SK-N-SH (cell line): ENCODE measurements around the gene CRHBP.

Experiments used
- CTCF ChIP-seq: fragments of 200-600 bp; sonication (generic); IDR thresholded peaks from 2 replicates; pipeline ENCODE4 v1.6.1; 2017; ENCODE audit warnings: antibody characterized with exemption, mild to moderate bottlenecking, moderate library complexity
- EP300 ChIP-seq, 2 experiments: IDR thresholded peaks; 2 replicates each; pipeline versions ENCODE4 v1.4.0 to v1.6.1; 2012; ENCODE audit warnings: borderline replicate concordance in 1 of 2, low read depth in 1 of 2, low read length in 1 of 2
- JUND ChIP-seq: IDR thresholded peaks from 2 replicates; pipeline ENCODE4 v1.4.0; 2012
- MAX ChIP-seq: IDR thresholded peaks from 2 replicates; pipeline ENCODE4 v1.4.0; 2012; ENCODE audit warnings: low read depth
- MEF2A ChIP-seq: IDR thresholded peaks from 2 replicates; pipeline ENCODE4 v1.4.0; 2012; ENCODE audit warnings: low read depth, borderline replicate concordance
- PBX3 ChIP-seq: IDR thresholded peaks from 2 replicates; pipeline ENCODE4; 2012
- POLR2AphosphoS5 ChIP-seq: IDR thresholded peaks from 2 replicates; pipeline ENCODE4 v1.6.1; 2012; ENCODE audit warnings: low read depth, low read length
- SMC3 ChIP-seq: IDR thresholded peaks from 2 replicates; pipeline ENCODE4 v1.6.1; 2012; ENCODE audit warnings: low read depth, low read length, improper control_type of control experiment
- TAF1 ChIP-seq: IDR thresholded peaks from 2 replicates; pipeline ENCODE4 v1.6.1; 2012; ENCODE audit warnings: low read depth, mild to moderate bottlenecking, low read length, moderate library complexity, borderline replicate concordance
- YY1 ChIP-seq: IDR thresholded peaks from 2 replicates; pipeline ENCODE4 v1.4.0; 2012; ENCODE audit warnings: low read depth, mild to moderate bottlenecking

GRCh38 chr5:76990899-76991459, 38.1 kb downstream of the CRHBP start:
- TF ChIP-seq CTCF, result no peak
- TF ChIP-seq POLR2AphosphoS5, result no peak
- no peak for TF ChIP-seq SMC3
- no peak for TF ChIP-seq EP300 (IDR thresholded peaks at IDR 0.05; ENCODE audit: borderline replicate concordance in 1 of 2, low read depth in 1 of 2, low read length in 1 of 2)
- no peak for TF ChIP-seq MAX
- no peak for TF ChIP-seq PBX3
- no peak for TF ChIP-seq MEF2A
- no peak for TF ChIP-seq YY1
- TF ChIP-seq TAF1, result no peak
- TF ChIP-seq JUND, result no peak
